ENCODE data around the gene SULT1C2. TPM values are rescaled to one million over a fixed set of nuclear protein-coding genes. Genes with fewer than 3 reads are reported as not detected.

SULT1C2 gene
- total RNA-seq, 1 experiment from 2014 or later: 1.6 TPM

DNA sequence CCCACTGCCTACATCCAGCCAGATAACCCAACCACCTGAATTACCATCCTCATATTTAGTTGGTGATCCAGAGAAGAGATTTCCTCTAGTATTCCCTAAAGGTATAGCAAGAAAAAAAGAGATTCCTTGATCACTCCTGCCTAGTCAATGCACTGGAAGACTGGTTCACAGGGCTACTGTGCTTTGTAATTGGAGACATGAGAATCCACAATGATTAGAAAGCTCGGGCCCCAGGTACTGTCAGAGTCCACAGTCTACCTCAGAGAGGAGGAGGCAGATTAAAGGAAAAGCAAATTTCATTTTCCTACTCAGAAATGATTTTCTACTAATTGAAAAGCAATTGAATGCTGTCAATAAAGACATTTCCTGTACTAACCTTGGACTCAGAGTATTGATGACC, 26.7 kb upstream of the SULT1C2 start:
- H2BK12ac ChIP-seq (ENCODE audit: insufficient read length, low read depth, low read length): no peak overlapping the region
- no peak for DNase-seq
- TF ChIP-seq, protein P1, sequence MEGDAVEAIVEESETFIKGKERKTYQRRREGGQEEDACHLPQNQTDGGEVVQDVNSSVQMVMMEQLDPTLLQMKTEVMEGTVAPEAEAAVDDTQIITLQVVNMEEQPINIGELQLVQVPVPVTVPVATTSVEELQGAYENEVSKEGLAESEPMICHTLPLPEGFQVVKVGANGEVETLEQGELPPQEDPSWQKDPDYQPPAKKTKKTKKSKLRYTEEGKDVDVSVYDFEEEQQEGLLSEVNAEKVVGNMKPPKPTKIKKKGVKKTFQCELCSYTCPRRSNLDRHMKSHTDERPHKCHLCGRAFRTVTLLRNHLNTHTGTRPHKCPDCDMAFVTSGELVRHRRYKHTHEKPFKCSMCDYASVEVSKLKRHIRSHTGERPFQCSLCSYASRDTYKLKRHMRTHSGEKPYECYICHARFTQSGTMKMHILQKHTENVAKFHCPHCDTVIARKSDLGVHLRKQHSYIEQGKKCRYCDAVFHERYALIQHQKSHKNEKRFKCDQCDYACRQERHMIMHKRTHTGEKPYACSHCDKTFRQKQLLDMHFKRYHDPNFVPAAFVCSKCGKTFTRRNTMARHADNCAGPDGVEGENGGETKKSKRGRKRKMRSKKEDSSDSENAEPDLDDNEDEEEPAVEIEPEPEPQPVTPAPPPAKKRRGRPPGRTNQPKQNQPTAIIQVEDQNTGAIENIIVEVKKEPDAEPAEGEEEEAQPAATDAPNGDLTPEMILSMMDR (conservative IDR thresholded peaks at IDR 0.05): no peak
- H4K5ac ChIP-seq (ENCODE audit: insufficient read length, low read depth, low read length): no peak overlapping the region
- no peaks in the 10 kb centered on the region for H4K20me1 ChIP-seq (ENCODE audit: control insufficient read depth, insufficient read depth, insufficient read length)
- Mint-ChIP-seq H3K27ac (no peak overlapping the region; a peak in 1 of 7 replicates), H3K4me1 (peaks cover 15 to 27% of the 10 kb centered on the region in 2 experiments), H3K36me3 (ENCODE audit: insufficient read depth in 1 of 3, low read depth in 3 of 3) (peaks cover 0 to 14% (median 4%) of the 10 kb centered on the region in 3 experiments; a peak in 2 of 7 replicates), H3K9me3 (peaks cover 5 to 7% of the 10 kb centered on the region in 2 experiments), H3K27me3 (ENCODE audit: low read depth) (peaks cover 2% of the 10 kb centered on the region), H3K4me3 (no peak overlapping the region)
- H3K18ac ChIP-seq (ENCODE audit: insufficient read length, low read depth, low read length): no peak overlapping the region
- H3K4me2 ChIP-seq (ENCODE audit: insufficient read depth, insufficient read length, low read length): no peak overlapping the region
- no peak overlapping the region for H3K23ac ChIP-seq (ENCODE audit: insufficient read length, low read depth, low read length)
- no peak overlapping the region for H4K91ac ChIP-seq (ENCODE audit: insufficient read length, low read depth, low read length)
- H3K14ac ChIP-seq (ENCODE audit: insufficient read depth, low read length): no peak overlapping the region
- H3K9ac ChIP-seq (ENCODE audit: extremely low read depth, insufficient read length, low read length): no peak overlapping the region
- no peaks in the 10 kb centered on the region for H3K27me3 ChIP-seq (ENCODE audit: insufficient read depth, low read length)
- H3K4me1 ChIP-seq (ENCODE audit: insufficient read depth, low read length): no peaks in the 10 kb centered on the region
- H2BK120ac ChIP-seq (ENCODE audit: low read depth, low read length, poor library complexity, severe bottlenecking): no peak overlapping the region
- no peak overlapping the region for H2AFZ ChIP-seq (ENCODE audit: low read length)
- no peak overlapping the region for H2BK20ac ChIP-seq (ENCODE audit: low read depth, low read length, poor library complexity, severe bottlenecking)
- H3K79me2 ChIP-seq (ENCODE audit: insufficient read depth, low read length): no peaks in the 10 kb centered on the region
- WGBS (ENCODE audit: extremely low coverage, insufficient read length, low lambda C conversion rate): no CpG with 5 or more reads among the region's 1 CpG
- no peak overlapping the region for H3K56ac ChIP-seq (ENCODE audit: insufficient read length, low read depth, low read length)
- no peaks in the 10 kb centered on the region for H3K79me1 ChIP-seq (ENCODE audit: insufficient read depth, low read depth, low read length, poor library complexity, severe bottlenecking)
- no peaks in the 10 kb centered on the region for H3K23me2 ChIP-seq (ENCODE audit: insufficient read length, low read depth, low read length, poor library complexity, severe bottlenecking)
- no peak overlapping the region for H3K27ac ChIP-seq (ENCODE audit: insufficient read length, low read depth, low read length)
- no peak overlapping the region for H3K4ac ChIP-seq (ENCODE audit: low read depth, low read length)
- H2BK5ac ChIP-seq (ENCODE audit: insufficient read length, low read length): no peak overlapping the region
- no peaks in the 10 kb centered on the region for H3K9me3 ChIP-seq (ENCODE audit: control insufficient read depth, low read depth, low read length)
- H3T11ph ChIP-seq (ENCODE audit: low read length): no peak overlapping the region
- H4K8ac ChIP-seq (replicated peaks; ENCODE audit: insufficient read length, low read depth, low read length): no peak overlapping the region
- H2BK15ac ChIP-seq (ENCODE audit: low read depth, low read length): no peak overlapping the region
- no peak overlapping the region for H2AK5ac ChIP-seq (ENCODE audit: insufficient read length, low read length)

Data from H9 (cell line).